ENCODE results near the gene LRBA. TPM values are rescaled to one million over a fixed set of nuclear protein-coding genes. Genes with fewer than 3 reads are reported as not detected.

Gene LRBA
- total RNA-seq, 1 experiment from 2014 or later: 69.1 TPM

DNA sequence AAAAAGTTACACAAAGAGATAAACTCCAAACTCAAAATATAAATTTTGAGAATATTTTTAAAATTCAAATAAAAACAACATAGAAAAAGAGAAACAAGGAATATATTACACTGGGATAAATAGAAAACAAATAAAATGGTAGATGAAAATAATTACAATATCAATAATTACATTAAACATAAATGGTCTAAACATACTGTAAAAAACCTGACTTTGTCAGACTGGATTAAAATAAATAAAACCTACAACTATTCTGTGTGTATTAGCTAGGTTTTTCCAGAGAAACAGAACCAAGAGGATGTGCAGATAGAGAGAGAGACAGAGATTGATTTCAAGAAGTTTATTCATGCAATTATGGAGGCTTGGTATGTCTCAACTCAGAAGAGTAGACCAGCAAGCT is 126.5 kb downstream of the LRBA start:
- TF ChIP-seq NFE2L1 (CRISPR knock-in tag; IDR thresholded peaks at IDR 0.05) (no peak), NR1H2 (CRISPR knock-in tag; IDR thresholded peaks at IDR 0.05) (no peak), SP1 (CRISPR knock-in tag; conservative IDR thresholded peaks at IDR 0.05) (no peak), MAX (CRISPR knock-in tag; IDR thresholded peaks at IDR 0.05) (no peak), NR3C1 (CRISPR knock-in tag; conservative IDR thresholded peaks at IDR 0.05; ENCODE audit: low read depth) (no peak), NFYB (CRISPR knock-in tag; conservative IDR thresholded peaks at IDR 0.05; ENCODE audit: low read depth) (no peak), ZNF671 (CRISPR knock-in tag; IDR thresholded peaks at IDR 0.05) (no peak), JAZF1 (CRISPR knock-in tag; IDR thresholded peaks at IDR 0.05) (no peak), FOXJ3 (CRISPR knock-in tag; IDR thresholded peaks at IDR 0.05; ENCODE audit: borderline replicate concordance) (no peak), ZMAT4 (CRISPR knock-in tag; IDR thresholded peaks at IDR 0.05) (no peak), PRRX2 (CRISPR knock-in tag; IDR thresholded peaks at IDR 0.05) (no peak), JUN (CRISPR knock-in tag; IDR thresholded peaks at IDR 0.05) (no peak), SMAD4 (CRISPR knock-in tag; IDR thresholded peaks at IDR 0.05) (no peak), RORB (CRISPR knock-in tag; IDR thresholded peaks at IDR 0.05) (no peak)
- TF ChIP-seq, protein P1, sequence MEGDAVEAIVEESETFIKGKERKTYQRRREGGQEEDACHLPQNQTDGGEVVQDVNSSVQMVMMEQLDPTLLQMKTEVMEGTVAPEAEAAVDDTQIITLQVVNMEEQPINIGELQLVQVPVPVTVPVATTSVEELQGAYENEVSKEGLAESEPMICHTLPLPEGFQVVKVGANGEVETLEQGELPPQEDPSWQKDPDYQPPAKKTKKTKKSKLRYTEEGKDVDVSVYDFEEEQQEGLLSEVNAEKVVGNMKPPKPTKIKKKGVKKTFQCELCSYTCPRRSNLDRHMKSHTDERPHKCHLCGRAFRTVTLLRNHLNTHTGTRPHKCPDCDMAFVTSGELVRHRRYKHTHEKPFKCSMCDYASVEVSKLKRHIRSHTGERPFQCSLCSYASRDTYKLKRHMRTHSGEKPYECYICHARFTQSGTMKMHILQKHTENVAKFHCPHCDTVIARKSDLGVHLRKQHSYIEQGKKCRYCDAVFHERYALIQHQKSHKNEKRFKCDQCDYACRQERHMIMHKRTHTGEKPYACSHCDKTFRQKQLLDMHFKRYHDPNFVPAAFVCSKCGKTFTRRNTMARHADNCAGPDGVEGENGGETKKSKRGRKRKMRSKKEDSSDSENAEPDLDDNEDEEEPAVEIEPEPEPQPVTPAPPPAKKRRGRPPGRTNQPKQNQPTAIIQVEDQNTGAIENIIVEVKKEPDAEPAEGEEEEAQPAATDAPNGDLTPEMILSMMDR (IDR thresholded peaks at IDR 0.05): no peak
- TF ChIP-seq, protein P2, sequence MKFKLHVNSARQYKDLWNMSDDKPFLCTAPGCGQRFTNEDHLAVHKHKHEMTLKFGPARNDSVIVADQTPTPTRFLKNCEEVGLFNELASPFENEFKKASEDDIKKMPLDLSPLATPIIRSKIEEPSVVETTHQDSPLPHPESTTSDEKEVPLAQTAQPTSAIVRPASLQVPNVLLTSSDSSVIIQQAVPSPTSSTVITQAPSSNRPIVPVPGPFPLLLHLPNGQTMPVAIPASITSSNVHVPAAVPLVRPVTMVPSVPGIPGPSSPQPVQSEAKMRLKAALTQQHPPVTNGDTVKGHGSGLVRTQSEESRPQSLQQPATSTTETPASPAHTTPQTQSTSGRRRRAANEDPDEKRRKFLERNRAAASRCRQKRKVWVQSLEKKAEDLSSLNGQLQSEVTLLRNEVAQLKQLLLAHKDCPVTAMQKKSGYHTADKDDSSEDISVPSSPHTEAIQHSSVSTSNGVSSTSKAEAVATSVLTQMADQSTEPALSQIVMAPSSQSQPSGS (CRISPR knock-in tag; IDR thresholded peaks at IDR 0.05; ENCODE audit: borderline replicate concordance, low read depth): no peak
- no peaks in the 10 kb centered on the region for H3K27me3 Mint-ChIP-seq (ENCODE audit: low read depth)
- no peak overlapping the region for H3K4me3 Mint-ChIP-seq
- CTCF ChIA-PET: interaction anchor here (1.0 kb wide), 1 partner anchor 22 kb away, joined by 3 read pairs; no protein-coding TSS in a partner anchor
- no peak for ATAC-seq
- no peaks in the 10 kb centered on the region for H3K4me1 Mint-ChIP-seq
- H3K9me3 Mint-ChIP-seq: no peaks in the 10 kb centered on the region
- H3K36me3 Mint-ChIP-seq: peaks cover 7% of the 10 kb centered on the region
- POLR2A ChIA-PET: no interaction called here
- H3K27ac Mint-ChIP-seq: no peak overlapping the region
- DNase-seq (ENCODE audit: low spot score): no peak

DNA sequence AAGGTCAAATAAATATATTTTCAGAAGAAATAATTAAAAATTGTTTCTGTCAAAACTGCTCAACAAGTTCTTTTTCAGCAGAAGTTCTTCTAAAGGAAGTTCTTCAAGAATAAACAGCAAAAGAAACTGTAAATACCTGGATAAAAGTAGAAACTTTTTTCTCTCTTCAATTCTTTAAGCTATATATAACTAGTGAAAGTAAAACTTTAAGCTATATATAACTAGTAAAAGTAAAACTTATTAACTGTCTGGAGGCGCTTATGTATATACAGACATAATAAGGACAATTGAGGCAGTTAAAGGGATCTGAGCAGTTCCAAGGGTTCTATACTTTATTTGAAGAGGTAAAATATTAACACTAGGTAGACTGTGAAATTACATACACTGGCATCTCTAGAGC is 126.9 kb downstream of the LRBA start:
- Mint-ChIP-seq H3K36me3 (peaks cover 7% of the 10 kb centered on the region), H3K27ac (no peak overlapping the region), H3K27me3 (ENCODE audit: low read depth) (no peaks in the 10 kb centered on the region), H3K9me3 (no peaks in the 10 kb centered on the region), H3K4me1 (no peaks in the 10 kb centered on the region), H3K4me3 (no peak overlapping the region)
- POLR2A ChIA-PET: no interaction called here
- ATAC-seq: no peak
- CTCF ChIA-PET: interaction anchor here (1.0 kb wide), 1 partner anchor 21 kb away, joined by 3 read pairs; no protein-coding TSS in a partner anchor
- TF ChIP-seq ZNF232 (CRISPR knock-in tag; IDR thresholded peaks at IDR 0.05) (no peak), ELF4 (CRISPR knock-in tag; IDR thresholded peaks at IDR 0.05; ENCODE audit: low read depth) (no peak), ZNF138 (CRISPR knock-in tag; conservative IDR thresholded peaks at IDR 0.05) (no peak), OVOL2 (CRISPR knock-in tag; IDR thresholded peaks at IDR 0.05; ENCODE audit: borderline replicate concordance) (no peak), RELA (CRISPR knock-in tag; IDR thresholded peaks at IDR 0.05; ENCODE audit: borderline replicate concordance) (no peak), ZNF281 (CRISPR knock-in tag; IDR thresholded peaks at IDR 0.05) (no peak), ATF6 (CRISPR knock-in tag; IDR thresholded peaks at IDR 0.05) (no peak), ATF1 (CRISPR knock-in tag; IDR thresholded peaks at IDR 0.05) (no peak), KAT7 (CRISPR knock-in tag; IDR thresholded peaks at IDR 0.05; ENCODE audit: borderline replicate concordance) (no peak)
- TF ChIP-seq, protein P3, sequence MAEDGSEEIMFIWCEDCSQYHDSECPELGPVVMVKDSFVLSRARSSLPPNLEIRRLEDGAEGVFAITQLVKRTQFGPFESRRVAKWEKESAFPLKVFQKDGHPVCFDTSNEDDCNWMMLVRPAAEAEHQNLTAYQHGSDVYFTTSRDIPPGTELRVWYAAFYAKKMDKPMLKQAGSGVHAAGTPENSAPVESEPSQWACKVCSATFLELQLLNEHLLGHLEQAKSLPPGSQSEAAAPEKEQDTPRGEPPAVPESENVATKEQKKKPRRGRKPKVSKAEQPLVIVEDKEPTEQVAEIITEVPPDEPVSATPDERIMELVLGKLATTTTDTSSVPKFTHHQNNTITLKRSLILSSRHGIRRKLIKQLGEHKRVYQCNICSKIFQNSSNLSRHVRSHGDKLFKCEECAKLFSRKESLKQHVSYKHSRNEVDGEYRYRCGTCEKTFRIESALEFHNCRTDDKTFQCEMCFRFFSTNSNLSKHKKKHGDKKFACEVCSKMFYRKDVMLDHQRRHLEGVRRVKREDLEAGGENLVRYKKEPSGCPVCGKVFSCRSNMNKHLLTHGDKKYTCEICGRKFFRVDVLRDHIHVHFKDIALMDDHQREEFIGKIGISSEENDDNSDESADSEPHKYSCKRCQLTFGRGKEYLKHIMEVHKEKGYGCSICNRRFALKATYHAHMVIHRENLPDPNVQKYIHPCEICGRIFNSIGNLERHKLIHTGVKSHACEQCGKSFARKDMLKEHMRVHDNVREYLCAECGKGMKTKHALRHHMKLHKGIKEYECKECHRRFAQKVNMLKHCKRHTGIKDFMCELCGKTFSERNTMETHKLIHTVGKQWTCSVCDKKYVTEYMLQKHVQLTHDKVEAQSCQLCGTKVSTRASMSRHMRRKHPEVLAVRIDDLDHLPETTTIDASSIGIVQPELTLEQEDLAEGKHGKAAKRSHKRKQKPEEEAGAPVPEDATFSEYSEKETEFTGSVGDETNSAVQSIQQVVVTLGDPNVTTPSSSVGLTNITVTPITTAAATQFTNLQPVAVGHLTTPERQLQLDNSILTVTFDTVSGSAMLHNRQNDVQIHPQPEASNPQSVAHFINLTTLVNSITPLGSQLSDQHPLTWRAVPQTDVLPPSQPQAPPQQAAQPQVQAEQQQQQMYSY (CRISPR knock-in tag; IDR thresholded peaks at IDR 0.05): no peak
- DNase-seq (ENCODE audit: low spot score): no peak
